GM12874 (cell line): ENCODE data around the gene GORASP1.
A peak's percentile ranks its signal among the peaks of the same experiment; 100 is the strongest.

Source experiments
- CTCF ChIP-seq: IDR thresholded peaks from 2 replicates; pipeline ENCODE4 v1.5.1; 2011; ENCODE audit warnings: low read depth, mild to moderate bottlenecking, control low read depth, low read length, moderate library complexity; ENCODE audit not compliant: insufficient read depth

Gene GORASP1

DNA sequence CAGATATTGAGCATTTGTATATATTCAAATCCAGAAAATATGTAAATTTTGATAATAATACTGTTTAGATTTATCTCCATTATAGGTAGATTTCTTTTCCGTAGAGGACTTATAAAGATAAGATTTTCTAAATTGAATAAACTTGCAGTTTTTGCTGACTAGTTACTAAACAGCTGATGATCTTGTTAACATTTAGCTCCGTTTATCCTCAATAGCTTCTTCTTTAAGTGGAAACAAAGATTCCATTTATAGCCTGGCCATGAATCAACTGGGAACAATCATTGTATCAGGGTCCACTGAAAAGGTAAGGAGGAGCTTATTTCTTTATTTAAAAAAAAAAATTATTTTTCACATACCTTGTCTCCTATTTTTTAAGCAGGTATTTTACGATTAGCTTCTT lies 38.9 kb downstream of the GORASP1 start:
- TF ChIP-seq CTCF: no peak

DNA sequence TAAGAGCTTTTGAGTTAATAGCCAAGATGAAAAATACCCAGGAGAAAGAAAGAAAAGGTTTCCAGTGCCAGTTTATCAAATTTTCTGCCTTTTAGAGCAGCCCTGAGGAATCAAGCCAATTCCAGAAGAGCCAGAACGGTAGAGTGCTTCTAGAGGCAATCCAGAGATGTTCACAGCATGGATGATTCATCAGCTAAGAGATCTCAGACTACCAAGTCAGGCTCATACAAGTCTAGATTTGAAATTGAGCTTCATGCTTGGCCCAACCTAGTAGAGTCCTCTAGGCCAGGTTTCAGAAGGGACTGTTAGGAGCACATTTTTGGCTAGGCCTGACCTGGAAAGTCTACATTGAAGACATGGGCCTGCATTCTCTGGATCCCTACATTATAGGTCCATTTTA lies 40.1 kb downstream of the GORASP1 start:
- no peak for TF ChIP-seq CTCF

GRCh38 chr3:39065197-39065596 lies 42.2 kb downstream of the GORASP1 start:
- peak; percentile 71 for TF ChIP-seq CTCF

GRCh38 chr3:39064646-39065045 lies 42.8 kb downstream of the GORASP1 start:
- TF ChIP-seq CTCF: no peak

- TF ChIP-seq CTCF: no peak
Measured at GRCh38 chr3:39063143-39063542, 44.3 kb downstream of the GORASP1 start.

GRCh38 chr3:39062180-39062579 lies 45.2 kb downstream of the GORASP1 start:
- TF ChIP-seq CTCF: no peak

- no peak for TF ChIP-seq CTCF
Measured at GRCh38 chr3:39056151-39056550, 51.3 kb downstream of the GORASP1 start.

- no peak for TF ChIP-seq CTCF
Measured at GRCh38 chr3:39053696-39054095, 53.7 kb downstream of the GORASP1 start.
